GM21576 (cell line): Measurements from ENCODE around the gene SALL2.
"Not testable (repeated sequence)": the region's sequence is repeated elsewhere in the genome, so short reads cannot be mapped to it uniquely, and the experiment has no call there.

Source experiments
- ATAC-seq: cut with Tn5 transposase; IDR thresholded peaks from one replicate; pipeline ENCODE4 v1.9.1; 2021; ENCODE audit warnings: mild to moderate bottlenecking, moderate library complexity; ENCODE audit not compliant: unreplicated experiment

The SALL2 gene

GRCh38 chr14:21525962-21526671, at the start of gene SALL2:
Gene SALL2 (minus strand): TSS chr14:21526346. CDS start chr14:21526127, 219 bp downstream.
- no peak for ATAC-seq

- ATAC-seq, result no peak
Measured at GRCh38 chr14:21575661-21576060, 49.5 kb upstream of the SALL2 start.

- no peak for ATAC-seq
Measured at GRCh38 chr14:21572604-21573003, 46.5 kb upstream of the SALL2 start.

DNA sequence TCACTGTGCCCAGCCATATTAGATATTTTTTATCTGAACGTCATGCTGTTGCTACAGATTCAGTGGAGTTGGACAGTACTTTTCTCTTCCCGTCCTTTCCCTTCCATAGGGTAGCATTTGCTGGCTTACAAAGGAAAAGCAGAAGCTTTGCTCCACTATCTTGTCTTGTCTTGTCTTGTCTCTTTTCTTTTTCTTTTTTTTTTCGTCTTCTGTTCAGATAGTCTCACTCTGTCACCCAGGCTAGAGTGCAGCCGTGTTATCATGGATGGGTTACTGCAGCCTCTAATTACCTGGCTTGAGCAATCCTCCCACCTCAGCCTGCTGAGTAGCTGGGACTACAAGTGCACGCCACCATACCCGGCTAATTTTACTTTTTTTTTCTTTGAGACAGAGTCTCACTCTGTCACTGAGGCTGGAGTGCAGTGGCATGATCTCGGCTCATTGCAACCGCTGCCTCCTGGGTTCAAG, 32.6 kb upstream of the SALL2 start:
- no peak for ATAC-seq

DNA sequence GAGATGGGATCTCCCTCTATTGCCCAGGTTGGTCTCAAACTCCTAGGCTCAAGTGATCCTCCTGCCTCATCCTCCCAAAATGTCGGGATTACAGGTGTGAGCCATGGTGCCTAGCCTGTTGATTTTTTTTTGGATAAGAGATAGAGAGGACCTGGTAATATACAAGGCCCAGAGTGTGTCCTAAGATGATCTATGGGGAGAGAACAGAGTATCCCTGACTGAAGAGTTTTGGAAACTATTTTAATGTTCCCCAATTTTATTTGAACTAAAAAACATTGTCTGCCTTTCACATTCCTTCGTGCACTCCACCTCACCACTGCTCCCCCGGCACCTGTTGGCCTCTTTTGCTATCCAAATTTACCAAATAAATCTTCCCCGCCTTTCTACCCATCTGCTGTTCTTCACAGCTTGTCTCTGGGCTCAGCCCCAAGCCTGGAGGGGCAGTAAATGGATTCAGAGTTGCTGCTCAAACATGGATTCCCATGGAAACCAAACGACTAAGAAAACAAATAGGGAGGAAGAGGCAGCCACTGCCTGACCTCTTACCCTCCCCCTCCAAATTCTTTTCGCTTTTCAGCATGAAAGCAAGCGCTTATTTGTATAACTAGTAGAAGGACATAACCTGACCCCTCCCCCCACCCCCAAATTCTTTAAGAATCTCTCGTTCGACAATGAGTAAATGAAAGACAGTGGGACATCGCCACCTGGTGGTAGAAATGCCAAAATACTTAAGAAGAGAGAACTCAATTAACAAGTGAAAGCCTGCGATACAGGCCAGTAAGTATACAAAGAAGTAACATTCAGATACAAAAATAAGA, 31.1 kb upstream of the SALL2 start:
- no peak for ATAC-seq

DNA sequence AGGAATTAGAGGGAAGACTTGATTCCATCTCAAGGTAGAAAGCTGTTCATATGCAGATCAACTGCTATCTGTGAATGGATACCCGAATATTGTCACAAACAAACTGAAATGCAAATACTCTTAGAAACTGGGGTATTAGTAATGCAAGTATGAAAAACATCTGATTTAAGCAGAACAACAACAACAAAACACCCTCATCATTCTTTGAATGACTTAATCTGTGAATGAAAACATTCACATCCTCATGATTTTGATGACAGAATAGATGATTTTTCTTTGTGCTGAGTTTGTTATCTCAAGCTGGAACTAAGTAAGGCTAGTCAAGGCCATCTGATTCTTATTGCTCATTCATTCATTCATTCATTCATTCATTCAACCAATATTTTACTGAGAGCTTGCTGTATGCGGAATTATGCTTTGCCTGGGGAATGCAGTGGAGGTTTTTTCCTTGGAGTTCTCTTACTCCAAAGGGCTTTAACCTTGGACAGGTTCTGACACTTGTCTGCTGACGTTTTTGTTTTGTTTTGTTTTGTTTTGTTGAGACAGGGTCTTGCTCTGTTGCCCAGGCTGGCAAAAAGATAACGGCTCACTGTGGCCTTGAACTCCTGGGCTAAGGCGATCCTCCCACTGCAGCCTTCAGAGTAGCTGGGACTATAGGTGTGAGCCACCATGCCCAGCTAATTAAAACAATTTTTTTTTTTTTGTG, 30.4 kb upstream of the SALL2 start:
- ATAC-seq, result no peak

DNA sequence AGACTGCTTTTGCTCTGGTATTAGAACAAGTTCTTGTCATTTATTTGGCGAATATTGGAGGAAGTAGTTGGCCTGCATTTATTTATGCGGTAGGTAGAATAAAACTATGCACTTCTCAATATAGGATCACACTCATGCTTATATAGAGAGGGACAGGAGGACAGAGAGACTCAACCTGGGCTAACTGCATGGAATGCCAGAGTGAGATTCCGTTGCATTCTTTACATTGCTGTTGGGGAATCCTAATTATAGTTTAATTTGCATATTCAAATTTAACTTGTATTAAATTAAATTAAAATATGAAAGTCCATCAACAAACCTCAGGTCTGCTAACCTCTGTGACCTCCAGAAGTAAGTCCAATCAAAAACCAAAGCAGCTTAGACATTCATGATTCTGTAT, 27.1 kb upstream of the SALL2 start:
- no peak for ATAC-seq

DNA sequence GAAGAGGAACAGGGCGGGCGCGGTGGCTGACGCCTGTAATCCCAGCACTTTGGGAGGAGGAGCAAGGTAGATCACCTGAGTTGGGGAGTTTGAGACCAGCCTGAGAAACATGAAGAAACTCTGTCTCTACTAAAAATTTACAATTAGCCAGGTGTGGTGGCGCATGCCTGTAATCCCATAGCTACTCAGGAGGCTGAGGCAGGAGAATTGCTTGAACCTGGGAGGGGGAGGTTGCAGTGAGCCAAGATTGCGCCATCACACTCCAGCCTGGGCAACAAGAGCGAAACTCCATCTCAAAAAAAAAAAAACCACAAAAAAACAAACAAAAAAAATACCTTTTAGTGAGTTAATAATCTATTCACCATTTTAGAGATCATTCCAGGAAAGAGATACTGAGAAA, 18.4 kb upstream of the SALL2 start:
- not testable (repeated sequence) for ATAC-seq

DNA sequence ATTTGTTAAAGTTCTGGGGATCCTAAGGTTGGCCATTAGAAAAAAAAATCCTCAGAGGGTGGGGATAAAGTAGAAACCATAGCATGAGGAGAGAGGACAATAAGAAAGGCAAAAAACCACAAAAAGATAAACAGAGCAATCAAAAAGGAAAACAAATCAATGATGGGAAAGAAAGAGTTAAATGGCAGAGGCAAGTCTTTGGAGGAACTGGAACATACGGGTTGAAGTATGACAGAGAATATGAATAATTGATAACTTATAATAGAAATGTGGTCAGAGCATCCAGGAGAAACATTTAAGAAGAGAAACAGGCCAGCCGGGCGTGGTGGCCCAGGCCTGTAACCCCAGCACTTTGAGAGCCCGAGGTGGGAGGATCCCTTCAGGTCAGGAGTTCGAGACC, 17.8 kb upstream of the SALL2 start:
- ATAC-seq, result no peak

DNA sequence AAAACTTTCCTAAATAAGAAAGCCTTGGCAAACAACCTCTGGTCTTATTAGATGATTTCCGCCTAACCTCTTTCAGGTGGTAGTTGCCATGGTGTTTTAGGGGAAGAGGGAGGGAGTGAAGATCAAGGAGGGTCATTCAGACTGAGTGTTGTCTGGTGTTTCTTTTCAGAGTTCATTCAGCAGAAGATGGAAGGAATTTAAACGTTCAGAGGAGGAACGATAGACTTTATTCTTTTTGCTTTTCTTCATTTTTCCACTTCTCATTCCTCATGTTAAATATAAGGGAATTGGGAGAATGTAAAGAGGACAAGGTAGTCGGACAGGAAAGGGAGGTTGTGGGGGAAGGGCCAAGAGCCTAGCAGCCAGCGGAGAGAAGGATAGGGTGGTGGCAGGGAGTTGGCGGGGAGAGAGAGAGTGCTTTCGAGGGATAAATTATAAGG, 17.4 kb upstream of the SALL2 start:
- no peak for ATAC-seq

GRCh38 chr14:21541413-21542074, 15.4 kb upstream of the SALL2 start:
- ATAC-seq, result no peak

GRCh38 chr14:21539189-21539940, 13.2 kb upstream of the SALL2 start:
- ATAC-seq, result no peak

DNA sequence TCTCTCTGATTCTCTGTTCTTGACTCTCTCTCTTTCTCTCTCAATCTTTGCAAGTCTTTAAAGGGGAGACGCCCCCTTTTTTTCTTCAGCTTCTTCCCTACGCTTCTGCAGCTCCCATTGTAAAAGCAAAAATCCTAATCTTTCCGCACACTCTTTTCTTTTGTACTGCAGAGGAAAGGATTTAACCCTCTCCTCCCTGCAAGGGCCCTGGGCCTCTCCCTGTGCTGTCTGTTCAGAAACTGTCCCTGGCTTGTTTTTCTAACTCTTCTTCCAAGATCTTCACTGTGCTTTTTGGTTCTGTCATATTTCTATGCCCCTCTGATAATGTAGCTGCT, 10.9 kb upstream of the SALL2 start:
- ATAC-seq, result no peak

DNA sequence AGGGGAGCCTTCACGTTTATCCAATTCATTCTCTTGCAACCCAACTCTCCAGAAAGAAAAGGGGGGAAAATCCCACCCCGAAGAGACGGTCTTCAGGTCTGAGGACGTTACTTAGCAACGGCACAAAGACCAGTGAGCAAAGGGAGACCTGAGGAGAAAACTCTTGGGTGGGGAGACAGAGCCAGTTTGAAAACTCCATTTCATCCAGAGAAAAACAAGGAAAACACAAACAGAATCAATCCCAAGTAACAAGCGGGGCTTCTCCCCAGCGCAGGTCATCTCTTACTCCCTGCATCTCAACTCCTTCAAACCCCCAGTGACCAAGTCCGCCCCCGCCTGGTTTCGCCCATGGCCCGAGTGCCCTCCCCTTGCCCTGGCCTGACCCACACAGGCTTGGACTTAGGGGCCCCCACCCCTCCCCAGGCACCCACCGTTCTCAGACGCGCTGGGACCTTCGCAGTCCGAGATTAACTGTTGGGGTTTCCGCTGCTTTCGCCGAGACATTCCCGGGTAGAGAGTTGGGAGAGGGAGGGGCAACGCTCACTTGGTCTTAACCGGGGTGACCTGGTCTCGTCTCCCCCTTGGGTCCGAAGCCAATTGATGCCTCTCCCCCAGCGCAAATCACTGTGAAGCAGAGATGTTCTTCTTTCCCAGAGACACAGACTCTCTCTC, 10.4 kb upstream of the SALL2 start:
- ATAC-seq, result no peak

GRCh38 chr14:21535545-21536417, 9.6 kb upstream of the SALL2 start:
- no peak for ATAC-seq

- ATAC-seq, result no peak
Measured at GRCh38 chr14:21534576-21534975, 8.4 kb upstream of the SALL2 start.

DNA sequence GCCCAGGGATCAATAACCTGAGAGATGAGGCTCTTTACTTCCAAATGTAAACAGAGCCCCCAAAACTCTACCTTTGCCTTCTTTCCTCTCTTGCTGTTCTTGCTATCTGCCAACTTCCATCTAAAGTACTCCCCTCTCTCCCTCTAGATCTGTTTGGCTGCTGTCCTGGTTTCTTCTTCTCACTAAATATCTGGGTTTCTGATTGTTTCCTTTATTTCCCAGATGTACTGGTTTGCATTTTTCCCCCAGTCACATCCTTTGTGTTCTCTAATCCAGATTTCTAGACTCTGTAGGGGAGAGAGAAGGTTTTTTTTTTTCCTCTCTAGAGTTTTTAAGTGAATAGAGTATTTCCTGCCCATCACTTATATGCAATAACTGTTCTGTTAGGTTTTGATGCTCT, 7.1 kb upstream of the SALL2 start:
- no peak for ATAC-seq

- no peak for ATAC-seq
Measured at GRCh38 chr14:21529515-21529914, 3.4 kb upstream of the SALL2 start.
